NCI-H2081 treated with DMSO at 0.1 percent for 48 hours (cell line): Measurements from ENCODE around the gene AHNAK2.
"Not testable (repeated sequence)": the region's sequence is repeated elsewhere in the genome, so short reads cannot be mapped to it uniquely, and the experiment has no call there.

ENCODE experiments used
- DNase-seq: peaks from one replicate; lab custom pipeline; 2025; lab: John Stamatoyannopoulos, UW

Gene AHNAK2

GRCh38 chr14:104953896-104954656 lies 24.1 kb downstream of the AHNAK2 start:
- no peak for DNase-seq

DNA sequence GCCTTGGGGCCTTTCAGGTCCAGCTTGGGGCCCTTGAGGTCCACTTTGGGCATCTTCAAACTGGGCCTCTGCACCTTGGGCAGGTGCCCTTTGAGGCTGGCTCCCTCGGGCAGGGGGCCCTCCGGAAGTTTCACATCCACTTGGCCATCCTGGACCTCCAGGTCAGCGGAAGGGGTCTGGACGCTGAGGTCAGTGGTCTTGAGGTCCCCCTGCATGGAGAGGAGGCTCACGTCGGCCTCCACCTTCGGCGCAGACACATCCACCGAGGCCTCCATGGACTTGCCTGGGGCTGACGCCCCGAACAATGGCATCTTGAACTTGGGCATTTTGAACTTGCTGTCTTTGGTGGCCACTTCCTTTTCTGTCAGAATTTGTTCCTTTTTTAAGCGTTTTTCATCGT lies 25.1 kb downstream of the AHNAK2 start:
- no peak for DNase-seq

DNA sequence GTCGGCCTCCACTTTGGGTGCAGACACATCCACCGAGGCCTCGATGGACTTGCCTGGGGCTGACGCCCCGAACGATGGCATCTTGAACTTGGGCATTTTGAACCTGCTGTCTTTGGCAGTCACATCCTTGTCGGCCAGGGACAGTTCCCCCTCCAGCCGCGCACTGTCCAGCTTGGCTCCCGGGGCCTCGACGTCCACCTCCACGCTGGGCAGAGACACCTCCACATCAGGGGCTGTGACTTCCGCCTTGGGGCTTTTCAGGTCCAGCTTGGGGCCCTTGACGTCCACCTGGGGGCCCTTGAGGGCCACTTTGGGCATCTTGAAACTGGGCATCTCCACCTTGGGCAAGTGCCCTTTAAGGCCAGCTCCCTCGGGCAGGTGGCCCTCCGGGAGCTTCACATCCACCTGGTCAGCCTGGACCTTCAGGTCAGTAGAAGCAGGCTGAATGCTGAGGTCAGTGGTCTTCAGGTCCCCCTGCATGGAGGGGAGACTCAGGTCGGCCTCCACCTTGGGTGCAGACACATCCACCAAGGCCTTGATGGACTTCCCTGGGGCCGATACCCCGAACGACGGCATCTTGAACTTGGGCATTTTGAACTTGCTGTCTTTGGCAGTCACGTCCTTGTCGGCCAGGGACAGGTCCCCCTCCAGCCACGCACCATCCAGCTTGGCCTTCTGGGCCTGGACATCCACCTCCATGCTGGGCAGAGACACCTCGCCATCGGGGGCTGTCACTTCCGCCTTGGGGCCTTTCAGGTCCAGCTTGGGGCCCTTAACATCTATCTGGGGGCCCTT lies 26.1 kb downstream of the AHNAK2 start:
- DNase-seq: not testable (repeated sequence)

DNA sequence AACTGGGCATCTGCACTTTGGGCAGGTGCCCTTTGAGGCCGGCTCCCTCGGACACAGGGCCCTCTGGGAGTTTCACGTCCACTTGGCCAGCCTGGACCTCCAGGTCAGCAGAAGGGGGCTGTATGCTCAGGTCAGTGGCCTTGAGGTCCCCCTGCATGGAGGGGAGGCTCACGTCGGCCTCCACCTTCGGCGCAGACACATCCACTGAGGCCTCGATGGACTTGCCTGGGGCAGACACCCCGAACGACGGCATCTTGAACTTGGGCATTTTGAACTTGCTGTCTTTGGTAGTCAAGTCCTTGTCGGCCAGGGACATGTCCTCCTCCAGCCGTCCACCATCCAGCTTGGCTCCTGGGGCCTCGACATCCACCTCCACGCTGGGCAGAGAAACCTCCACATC lies 27.5 kb downstream of the AHNAK2 start:
- not testable (repeated sequence) for DNase-seq

GRCh38 chr14:104950021-104950420 lies 28.2 kb downstream of the AHNAK2 start:
- DNase-seq: no peak

GRCh38 chr14:104949406-104949955 lies 28.7 kb downstream of the AHNAK2 start:
- not testable (repeated sequence) for DNase-seq

- no peak for DNase-seq
Observed at GRCh38 chr14:104948736-104949031, 29.5 kb downstream of the AHNAK2 start.

DNA sequence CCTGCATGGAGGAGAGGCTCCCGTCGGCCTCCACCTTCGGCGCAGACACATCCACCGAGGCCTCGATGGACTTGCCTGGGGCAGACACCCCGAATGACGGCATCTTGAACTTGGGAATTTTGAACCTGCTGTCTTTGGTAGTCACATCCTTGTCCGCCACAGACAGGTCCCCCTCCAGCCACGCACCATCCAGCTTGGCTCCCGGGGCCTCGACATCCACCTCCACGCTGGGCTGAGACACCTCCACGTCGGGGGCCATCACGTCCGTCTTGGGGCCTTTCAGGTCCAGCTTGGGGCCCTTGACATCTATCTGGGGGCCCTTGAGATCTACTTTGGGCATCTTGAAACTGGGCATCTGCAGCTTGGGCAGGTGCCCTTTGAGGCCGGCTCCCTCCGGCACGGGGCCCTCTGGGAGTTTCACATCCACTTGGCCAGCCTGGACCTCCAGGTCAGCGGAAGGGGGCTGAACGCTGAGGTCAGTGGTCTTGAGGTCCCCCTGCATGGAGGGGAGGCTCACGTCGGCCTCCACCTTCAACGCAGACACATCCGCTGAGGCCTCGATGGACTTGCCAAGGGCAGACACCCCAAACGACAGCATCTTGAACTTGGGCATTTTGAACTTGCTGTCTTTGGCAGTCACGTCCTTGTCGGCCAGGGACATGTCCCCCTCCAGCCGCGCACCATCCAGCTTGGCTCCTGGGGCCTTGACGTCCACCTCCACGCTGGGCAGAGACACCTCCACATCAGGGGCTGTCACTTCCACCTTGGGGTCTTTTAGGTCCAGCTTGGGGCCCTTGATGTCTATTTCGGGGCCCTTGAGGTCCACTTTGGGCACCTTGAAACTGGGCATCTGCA lies 30.1 kb downstream of the AHNAK2 start:
- not testable (repeated sequence) for DNase-seq

- DNase-seq: not testable (repeated sequence)
Observed at GRCh38 chr14:104947201-104947600, 31.0 kb downstream of the AHNAK2 start.

DNA sequence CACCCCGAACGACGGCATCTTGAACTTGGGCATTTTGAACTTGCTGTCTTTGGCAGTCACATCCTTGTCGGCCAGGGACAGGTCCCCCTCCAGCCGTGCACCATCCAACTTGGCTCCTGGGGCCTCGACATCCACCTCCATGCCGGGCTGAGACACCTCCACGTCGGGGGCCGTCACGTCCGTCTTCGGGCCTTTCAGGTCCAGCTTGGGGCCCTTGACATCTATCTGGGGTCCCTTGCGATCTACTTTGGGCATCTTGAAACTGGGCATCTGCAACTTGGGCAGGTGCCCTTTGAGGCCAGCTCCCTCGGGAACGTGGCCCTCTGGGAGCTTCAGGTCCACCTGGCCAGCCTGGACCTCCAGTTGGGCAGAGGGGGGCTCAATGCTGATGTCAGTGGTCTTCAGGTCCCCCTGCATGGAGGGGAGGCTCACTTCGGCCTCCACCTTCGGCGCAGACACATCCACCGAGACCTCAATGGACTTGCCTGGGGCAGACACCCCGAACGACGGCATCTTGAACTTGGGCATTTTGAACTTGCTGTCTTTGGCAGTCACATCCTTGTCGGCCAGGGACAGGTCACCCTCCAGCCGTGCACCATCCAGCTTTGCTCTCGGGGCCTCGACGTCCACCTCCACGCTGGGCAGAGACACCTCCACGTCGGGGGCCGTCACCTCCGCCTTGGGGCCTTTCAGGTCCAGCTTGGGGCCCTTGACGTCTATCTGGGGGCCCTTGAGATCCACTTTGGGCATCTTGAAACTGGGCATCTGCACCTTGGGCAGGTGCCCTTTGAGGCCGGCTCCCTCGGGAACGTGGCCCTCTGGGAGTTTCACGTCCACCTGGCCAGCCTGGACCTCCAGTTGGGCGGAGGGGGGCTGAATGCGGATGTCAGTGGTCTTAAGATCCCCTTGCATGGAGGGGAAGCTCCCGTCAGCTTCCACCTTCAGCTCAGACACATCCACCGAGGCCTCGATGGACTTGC lies 31.9 kb downstream of the AHNAK2 start:
- not testable (repeated sequence) for DNase-seq

DNA sequence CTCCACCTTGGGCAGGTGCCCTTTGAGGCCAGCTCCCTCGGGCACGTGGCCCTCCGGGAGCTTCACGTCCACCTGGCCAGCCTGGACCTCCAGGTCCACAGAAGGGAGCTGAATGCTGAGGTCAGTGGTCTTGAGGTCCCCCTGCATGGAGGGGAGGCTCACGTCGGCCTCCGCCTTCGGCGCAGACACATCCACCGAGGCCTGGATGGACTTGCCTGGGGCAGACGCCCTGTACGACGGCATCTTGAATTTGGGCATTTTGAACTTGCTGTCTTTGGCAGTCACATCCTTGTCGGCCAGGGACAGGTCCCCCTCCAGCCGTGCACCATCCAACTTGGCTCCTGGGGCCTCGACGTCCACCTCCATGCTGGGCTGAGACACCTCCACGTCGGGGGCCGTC lies 32.9 kb downstream of the AHNAK2 start:
- not testable (repeated sequence) for DNase-seq

DNA sequence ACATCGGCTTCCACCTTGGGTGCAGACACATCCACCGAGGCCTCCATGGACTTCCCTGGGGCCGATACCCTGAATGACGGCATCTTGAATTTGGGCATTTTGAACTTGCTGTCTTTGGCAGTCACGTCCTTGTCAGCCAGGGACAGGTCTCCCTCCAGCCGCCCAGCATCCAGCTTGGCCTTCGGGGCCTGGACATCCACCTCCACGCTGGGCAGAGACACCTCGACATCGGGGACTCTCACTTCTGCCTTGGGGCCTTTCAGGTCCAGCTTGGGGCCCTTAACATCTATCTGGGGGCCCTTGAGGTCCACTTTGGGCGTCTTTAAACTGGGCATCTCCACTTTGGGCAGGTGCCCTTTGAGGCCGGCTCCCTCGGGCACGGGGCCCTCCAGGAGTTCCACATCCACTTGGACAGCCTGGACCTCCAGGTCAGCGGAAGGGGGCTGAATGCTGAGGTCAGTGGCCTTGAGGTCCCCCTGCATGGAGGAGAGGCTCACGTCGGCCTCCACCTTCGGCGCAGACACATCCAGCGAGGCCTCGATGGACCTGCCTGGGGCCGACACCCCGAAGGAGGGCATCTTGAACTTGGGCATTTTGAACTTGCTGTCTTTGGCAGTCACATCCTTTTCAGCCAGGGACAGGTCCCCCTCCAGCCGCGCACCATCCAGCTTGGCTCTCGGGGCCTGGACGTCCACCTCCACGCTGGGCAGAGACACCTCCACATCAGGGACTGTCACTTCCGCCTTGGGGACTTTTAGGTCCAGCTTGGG lies 33.6 kb downstream of the AHNAK2 start:
- DNase-seq: not testable (repeated sequence)

DNA sequence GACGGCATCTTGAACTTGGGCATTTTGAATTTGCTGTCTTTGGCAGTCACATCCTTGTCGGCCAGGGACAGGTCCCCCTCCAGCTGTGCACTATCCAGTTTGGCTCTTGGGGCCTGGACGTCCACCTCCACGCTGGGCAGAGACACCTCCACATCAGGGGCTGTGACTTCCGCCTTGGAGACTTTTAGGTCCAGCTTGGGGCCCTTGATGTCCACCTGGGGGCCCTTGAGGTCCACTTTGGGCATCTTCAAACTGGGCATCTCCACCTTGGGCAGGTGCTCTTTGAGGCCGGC lies 34.2 kb downstream of the AHNAK2 start:
- DNase-seq: not testable (repeated sequence)

GRCh38 chr14:104943216-104944015 lies 34.8 kb downstream of the AHNAK2 start:
- DNase-seq: not testable (repeated sequence)

- no peak for DNase-seq
Observed at GRCh38 chr14:104942586-104942985, 35.6 kb downstream of the AHNAK2 start.

DNA sequence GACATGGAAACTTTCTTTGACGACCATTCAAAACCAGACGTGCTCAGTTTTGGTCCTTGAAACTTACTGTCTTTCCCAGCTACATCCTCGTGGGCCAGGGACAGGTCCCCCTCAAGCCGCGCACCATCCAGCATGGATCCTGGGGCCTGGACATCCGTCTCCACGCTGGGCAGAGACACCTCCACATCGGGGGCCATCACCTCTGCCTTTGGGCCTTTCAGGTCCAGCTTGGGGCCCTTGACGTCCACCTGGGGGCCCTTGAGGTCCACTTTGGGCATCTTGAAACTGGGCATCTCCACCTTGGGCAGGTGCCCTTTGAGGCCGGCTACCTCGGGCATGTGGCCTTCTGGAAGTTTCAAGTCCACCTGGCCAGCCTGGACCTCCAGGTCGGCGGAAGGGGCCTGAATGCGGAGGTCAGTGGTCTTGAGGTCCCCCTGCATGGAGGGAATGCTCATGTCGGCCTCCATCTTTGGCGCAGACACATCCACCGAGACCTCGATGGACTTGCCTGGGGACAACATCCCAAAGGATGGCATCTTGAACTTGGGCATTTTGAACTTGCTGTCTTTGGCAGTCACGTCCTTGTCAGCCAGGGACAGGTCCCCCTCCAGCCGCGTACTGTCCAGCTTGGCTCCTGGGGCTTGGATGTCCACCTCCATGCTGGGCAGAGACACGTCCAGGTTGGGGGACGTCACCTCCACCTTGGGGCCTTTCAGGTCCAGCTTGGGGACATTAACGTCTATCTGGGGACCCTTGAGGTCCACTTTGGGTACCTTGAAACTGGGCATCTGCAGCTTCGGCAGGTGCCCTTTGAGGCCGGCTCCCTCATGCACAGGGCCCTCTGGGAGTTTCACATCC lies 36.4 kb downstream of the AHNAK2 start:
- DNase-seq: no peak

GRCh38 chr14:104940526-104941150 lies 37.5 kb downstream of the AHNAK2 start:
- DNase-seq: no peak
